DND-41 (cell line): ENCODE data around the gene BPIFA2.
"Not testable (repeated sequence)": the region's sequence is repeated elsewhere in the genome, so short reads cannot be mapped to it uniquely, and the experiment has no call there.

ENCODE experiments used
- ATAC-seq: fragments of 200-7000 bp; cut with Tn5 transposase; 3 replicates; pipeline ENCODE4 v1.9.1; 2021; ENCODE audit warnings: low read depth; ENCODE audit not compliant: insufficient read depth
- DNase-seq: peaks from one replicate; pipeline ENCODE4 v3.0.0-alpha.2; 2020
- H2AFZ ChIP-seq: 2 replicates; pipeline ENCODE4 v1.6.0; 2012; ENCODE audit warnings: low read depth, low read length
- H3K27ac ChIP-seq: 2 replicates; pipeline ENCODE4 v1.5.1; 2012; ENCODE audit warnings: low read length, inconsistent platforms
- H3K27me3 ChIP-seq: fragments of 200-600 bp; sonication (generic); 2 replicates; pipeline ENCODE4 v1.6.0; 2012; ENCODE audit warnings: low read length, mild to moderate bottlenecking, inconsistent platforms; ENCODE audit not compliant: insufficient read depth, poor library complexity
- H3K36me3 ChIP-seq: 2 replicates; pipeline ENCODE4 v1.5.1; 2012; ENCODE audit warnings: low read length, inconsistent platforms; ENCODE audit not compliant: insufficient read depth
- H3K4me1 ChIP-seq: 2 replicates; pipeline ENCODE4 v1.5.1; 2012; ENCODE audit warnings: mild to moderate bottlenecking, low read length; ENCODE audit not compliant: insufficient read depth
- H3K4me2 ChIP-seq: 2 replicates; pipeline ENCODE4 v1.6.0; 2012; ENCODE audit warnings: mild to moderate bottlenecking, moderate library complexity, low read length, inconsistent platforms; ENCODE audit not compliant: insufficient read depth
- H3K4me3 ChIP-seq, 2 experiments: fragments of 200-600 bp in 1 of 2; shearing (Covaris generic) in 1 of 2; 2 replicates each; pipeline ENCODE4 v1.5.1; 2012 to 2016; ENCODE audit warnings: inconsistent platforms in 2 of 2, low read length in 2 of 2, mild to moderate bottlenecking in 2 of 2, low read depth in 1 of 2, moderate library complexity in 1 of 2
- H3K79me2 ChIP-seq: 2 replicates; pipeline ENCODE4 v1.6.0; 2012; ENCODE audit warnings: low read length, inconsistent platforms; ENCODE audit not compliant: insufficient read depth
- H3K9ac ChIP-seq: 2 replicates; pipeline ENCODE4 v1.6.0; 2012; ENCODE audit warnings: low read depth, mild to moderate bottlenecking, inconsistent platforms, low read length, moderate library complexity
- H3K9me3 ChIP-seq: 2 replicates; pipeline ENCODE4 v1.5.1; 2012; ENCODE audit warnings: low read length, moderate library complexity, mild to moderate bottlenecking, inconsistent platforms; ENCODE audit not compliant: insufficient read depth, severe bottlenecking
- H4K20me1 ChIP-seq: 2 replicates; pipeline ENCODE4 v1.6.0; 2012; ENCODE audit warnings: low read length; ENCODE audit not compliant: insufficient read depth
- CTCF ChIP-seq: IDR thresholded peaks from 2 replicates; pipeline ENCODE4 v1.5.1; 2012; ENCODE audit warnings: borderline replicate concordance, low read length, moderate library complexity, mild to moderate bottlenecking; ENCODE audit not compliant: poor library complexity, severe bottlenecking; ENCODE audit errors: extremely low read depth
- EZH2 ChIP-seq: IDR thresholded peaks from 3 replicates; pipeline ENCODE4 v1.6.1; 2012; ENCODE audit warnings: borderline replicate concordance, low read depth, mild to moderate bottlenecking, moderate library complexity, low read length, inconsistent platforms; ENCODE audit not compliant: severe bottlenecking

Gene BPIFA2

DNA sequence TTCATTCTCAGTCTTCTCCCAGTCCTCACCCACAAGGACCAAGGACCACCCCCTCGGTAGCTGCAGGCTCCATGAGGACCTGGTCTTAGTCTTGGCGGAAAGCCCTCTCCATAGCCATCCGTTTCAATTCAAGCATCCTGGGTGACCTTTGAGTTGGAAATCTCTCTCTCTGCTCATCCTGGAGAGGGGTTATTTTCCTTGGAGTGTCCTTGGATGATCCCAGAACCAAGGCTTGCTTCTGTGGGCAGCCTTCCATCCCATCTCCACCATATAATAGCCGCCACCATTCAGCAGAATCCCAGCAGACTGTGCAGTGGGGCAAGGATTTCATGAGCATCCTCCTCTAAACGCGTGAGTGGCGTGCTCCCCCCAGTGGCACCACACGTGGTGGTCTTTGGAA lies at the start of gene BPIFA2:
Gene BPIFA2, plus strand, starts transcription at position 301 of the 400 bp plus-strand sequence. CDS start 987 bp downstream, outside the sequence.
- no peaks in the 10 kb centered on the region for H4K20me1 ChIP-seq
- DNase-seq, result no peak
- H3K27ac ChIP-seq, result no peak within 1 kb of the TSS
- no peaks in the 10 kb centered on the region for H3K36me3 ChIP-seq
- H2AFZ ChIP-seq, result no peak within 1 kb of the TSS
- H3K4me3 ChIP-seq, result no peak within 1 kb of the TSS
- peaks cover 6% of the 10 kb centered on the region for H3K9me3 ChIP-seq
- H3K4me1 ChIP-seq, result no peaks in the 10 kb centered on the region
- no peak within 1 kb of the TSS for H3K9ac ChIP-seq
- no peak for ATAC-seq
- no peak within 1 kb of the TSS for H3K4me2 ChIP-seq
- no peaks in the 10 kb centered on the region for H3K27me3 ChIP-seq
- no peaks in the 10 kb centered on the region for H3K79me2 ChIP-seq
- TF ChIP-seq EZH2, result no peak
- TF ChIP-seq CTCF, result no peak

GRCh38 chr20:33119725-33120720 lies 47.9 kb upstream of the BPIFA2 start:
- ATAC-seq (no peak), DNase-seq (no peak)
- TF ChIP-seq EZH2 (no peak), CTCF (no peak)
- no peak overlapping the region for H3K4me3 ChIP-seq
- H3K9ac ChIP-seq, result no peak overlapping the region
- no peak overlapping the region for H3K4me2 ChIP-seq
- H3K79me2 ChIP-seq, result no peaks in the 10 kb centered on the region
- no peaks in the 10 kb centered on the region for H3K4me1 ChIP-seq
- no peaks in the 10 kb centered on the region for H3K9me3 ChIP-seq
- H3K27me3 ChIP-seq, result no peaks in the 10 kb centered on the region
- H4K20me1 ChIP-seq, result no peaks in the 10 kb centered on the region
- H2AFZ ChIP-seq, result no peak overlapping the region
- H3K27ac ChIP-seq, result no peak overlapping the region
- H3K36me3 ChIP-seq, result no peaks in the 10 kb centered on the region

DNA sequence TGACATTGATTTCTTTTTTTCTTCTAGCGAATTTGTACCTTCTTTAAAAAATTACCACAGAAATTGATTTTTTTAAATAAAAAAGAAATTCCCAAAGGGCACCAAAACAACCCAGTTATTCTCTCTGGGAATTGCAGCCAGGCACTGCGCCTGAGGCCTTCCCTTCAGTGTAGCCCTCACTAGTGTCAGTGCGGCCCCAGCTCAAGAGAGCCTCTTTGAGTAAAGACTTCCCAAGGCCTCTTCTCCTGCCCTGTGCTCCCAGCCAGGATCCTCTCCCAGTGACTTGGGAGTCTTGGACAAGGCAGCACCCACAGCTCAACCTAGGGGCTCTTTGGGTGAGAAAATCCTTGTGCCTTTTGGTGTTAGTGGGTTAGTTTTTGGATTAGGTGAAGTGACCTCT lies 47.0 kb upstream of the BPIFA2 start:
- no peaks in the 10 kb centered on the region for H3K36me3 ChIP-seq
- TF ChIP-seq CTCF, result no peak
- TF ChIP-seq EZH2, result no peak
- no peaks in the 10 kb centered on the region for H3K4me1 ChIP-seq
- no peak overlapping the region for H2AFZ ChIP-seq
- H3K27me3 ChIP-seq, result no peaks in the 10 kb centered on the region
- H3K9me3 ChIP-seq, result no peaks in the 10 kb centered on the region
- H3K4me2 ChIP-seq, result no peak overlapping the region
- ATAC-seq, result no peak
- no peaks in the 10 kb centered on the region for H3K79me2 ChIP-seq
- no peak overlapping the region for H3K27ac ChIP-seq
- no peak overlapping the region for H3K4me3 ChIP-seq
- H4K20me1 ChIP-seq, result no peaks in the 10 kb centered on the region
- DNase-seq, result no peak
- H3K9ac ChIP-seq, result no peak overlapping the region

DNA sequence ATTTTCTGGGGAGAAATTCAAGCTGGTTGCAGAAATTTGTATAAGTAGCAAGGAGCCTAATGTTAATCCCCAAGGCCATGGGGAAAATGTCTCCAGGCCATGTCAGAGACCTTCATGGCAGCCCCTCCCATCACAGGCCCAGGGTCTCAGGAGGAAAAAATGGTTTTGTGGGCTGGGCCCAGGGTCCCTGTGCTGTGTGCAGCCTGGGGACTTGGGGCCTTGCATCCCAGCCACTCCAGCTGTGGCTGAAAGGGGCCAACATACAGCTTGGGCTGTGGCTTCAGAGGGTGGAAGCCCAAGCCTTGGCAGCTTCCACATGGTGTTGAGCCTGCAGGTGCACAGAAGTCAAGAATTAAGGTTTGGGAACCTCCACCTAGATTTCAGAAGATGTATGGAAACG lies 45.7 kb upstream of the BPIFA2 start:
- not testable (repeated sequence) for H3K27ac ChIP-seq

More for the DNA sequence above, 45.7 kb upstream of the BPIFA2 start:
- not testable (repeated sequence) for H3K27me3 ChIP-seq, ATAC-seq, H3K4me1 ChIP-seq, DNase-seq, H3K36me3 ChIP-seq, H3K4me3 ChIP-seq, H3K9ac ChIP-seq, H3K9me3 ChIP-seq, H3K79me2 ChIP-seq, H2AFZ ChIP-seq, H3K4me2 ChIP-seq, H4K20me1 ChIP-seq
